H9 (cell line): ENCODE results near the gene SLC52A3. TPM values are rescaled to one million over a fixed set of nuclear protein-coding genes. Genes with fewer than 3 reads are reported as not detected.

Experiments
- DNase-seq: peaks from one replicate; pipeline ENCODE4 v3.0.0-alpha.2; 2017
- H2AFZ ChIP-seq: one replicate; pipeline ENCODE4 v1.6.1; 2013; ENCODE audit warnings: mild to moderate bottlenecking, low read length, control low read depth, moderate library complexity
- H2AK5ac ChIP-seq: 2 replicates; pipeline ENCODE4 v1.6.1; 2013; ENCODE audit warnings: low read length, control low read depth, mixed read lengths; ENCODE audit not compliant: insufficient read length
- H2BK120ac ChIP-seq: one replicate; pipeline ENCODE4 v1.6.1; 2013; ENCODE audit warnings: low read depth, mild to moderate bottlenecking, low read length, control low read depth, inconsistent platforms; ENCODE audit not compliant: poor library complexity, severe bottlenecking
- H2BK12ac ChIP-seq: 2 replicates; pipeline ENCODE4 v1.6.1; 2013; ENCODE audit warnings: low read length, control low read depth, mixed read lengths, low read depth; ENCODE audit not compliant: insufficient read length
- H2BK15ac ChIP-seq: 2 replicates; pipeline ENCODE4 v1.6.1; 2013; ENCODE audit warnings: low read depth, low read length, control low read depth
- H2BK20ac ChIP-seq: one replicate; pipeline ENCODE4 v1.6.1; 2013; ENCODE audit warnings: low read depth, mild to moderate bottlenecking, low read length, control low read depth, inconsistent platforms; ENCODE audit not compliant: poor library complexity, severe bottlenecking
- H2BK5ac ChIP-seq: 2 replicates; pipeline ENCODE4 v1.6.1; 2013; ENCODE audit warnings: low read length, control low read depth, mixed read lengths; ENCODE audit not compliant: insufficient read length
- H3K14ac ChIP-seq: 2 replicates; pipeline ENCODE4 v1.6.1; 2013; ENCODE audit warnings: low read length, control low read depth; ENCODE audit not compliant: insufficient read depth
- H3K18ac ChIP-seq: 2 replicates; pipeline ENCODE4 v1.6.1; 2013; ENCODE audit warnings: low read depth, mild to moderate bottlenecking, mixed read lengths, low read length, control low read depth; ENCODE audit not compliant: insufficient read length
- H3K23ac ChIP-seq: 2 replicates; pipeline ENCODE4 v1.6.1; 2013; ENCODE audit warnings: low read length, control low read depth, mixed read lengths, low read depth; ENCODE audit not compliant: insufficient read length
- H3K23me2 ChIP-seq: 2 replicates; pipeline ENCODE4 v1.6.1; 2013; ENCODE audit warnings: low read depth, mild to moderate bottlenecking, mixed read lengths, low read length, control low read depth; ENCODE audit not compliant: insufficient read length, poor library complexity, severe bottlenecking
- H3K27ac ChIP-seq: 2 replicates; pipeline ENCODE4 v1.5.1; 2013; ENCODE audit warnings: low read length, control low read depth, mixed read lengths, low read depth; ENCODE audit not compliant: insufficient read length
- H3K27me3 ChIP-seq: 2 replicates; pipeline ENCODE4 v1.6.1; 2013; ENCODE audit warnings: low read length, control low read depth, inconsistent platforms; ENCODE audit not compliant: insufficient read depth
- H3K4ac ChIP-seq: 2 replicates; pipeline ENCODE4 v1.6.1; 2013; ENCODE audit warnings: low read depth, mild to moderate bottlenecking, control low read depth, inconsistent platforms, low read length, moderate library complexity
- H3K4me1 ChIP-seq: 2 replicates; pipeline ENCODE4 v1.6.1; 2013; ENCODE audit warnings: low read length, control low read depth, inconsistent platforms; ENCODE audit not compliant: insufficient read depth
- H3K4me2 ChIP-seq: 2 replicates; pipeline ENCODE4 v1.6.1; 2013; ENCODE audit warnings: low read length, control low read depth, mixed read lengths; ENCODE audit not compliant: insufficient read length, insufficient read depth
- H3K56ac ChIP-seq: 2 replicates; pipeline ENCODE4 v1.6.1; 2013; ENCODE audit warnings: low read depth, mild to moderate bottlenecking, mixed read lengths, low read length, control low read depth; ENCODE audit not compliant: insufficient read length
- H3K79me1 ChIP-seq: 2 replicates; pipeline ENCODE4 v1.6.1; 2013; ENCODE audit warnings: low read depth, mild to moderate bottlenecking, moderate library complexity, low read length, control low read depth, inconsistent platforms; ENCODE audit not compliant: insufficient read depth, poor library complexity, severe bottlenecking
- H3K79me2 ChIP-seq: 2 replicates; pipeline ENCODE4 v1.6.1; 2013; ENCODE audit warnings: low read length, control low read depth, inconsistent platforms; ENCODE audit not compliant: insufficient read depth
- H3K9ac ChIP-seq: 2 replicates; pipeline ENCODE4 v1.6.1; 2013; ENCODE audit warnings: low read length, control low read depth, mixed read lengths; ENCODE audit not compliant: insufficient read length; ENCODE audit errors: extremely low read depth
- H3K9me3 ChIP-seq: one replicate; pipeline ENCODE4 v1.6.1; 2013; ENCODE audit warnings: low read depth, low read length, inconsistent platforms; ENCODE audit not compliant: control insufficient read depth
- H3T11ph ChIP-seq: one replicate; pipeline ENCODE4 v1.6.1; 2013; ENCODE audit warnings: mild to moderate bottlenecking, low read length, control low read depth, inconsistent platforms
- H4K20me1 ChIP-seq: one replicate; pipeline ENCODE4 v1.6.1; 2013; ENCODE audit not compliant: control insufficient read depth, insufficient read length, insufficient read depth
- H4K5ac ChIP-seq: 2 replicates; pipeline ENCODE4 v1.6.1; 2013; ENCODE audit warnings: low read depth, mild to moderate bottlenecking, mixed read lengths, low read length, control low read depth; ENCODE audit not compliant: insufficient read length
- H4K8ac ChIP-seq: replicated peaks from 2 replicates; pipeline ENCODE4 v1.6.1; 2013; ENCODE audit warnings: low read length, control low read depth, mixed read lengths, low read depth; ENCODE audit not compliant: insufficient read length
- H4K91ac ChIP-seq: 2 replicates; pipeline ENCODE4 v1.6.1; 2013; ENCODE audit warnings: low read depth, mild to moderate bottlenecking, moderate library complexity, mixed read lengths, low read length, control low read depth; ENCODE audit not compliant: insufficient read length
- H3K27ac Mint-ChIP-seq, 3 experiments: 2 replicates in 2 of 3; 3 replicates in 1 of 3; pipeline ENCODE4 v1.8.0; 2020 to 2021; ENCODE audit warnings: mixed read lengths in 3 of 3, mild to moderate bottlenecking in 1 of 3, moderate library complexity in 1 of 3
- H3K27me3 Mint-ChIP-seq: 2 replicates; pipeline ENCODE4 v1.8.0; 2021; ENCODE audit warnings: low read depth, mild to moderate bottlenecking, moderate library complexity, mixed read lengths
- H3K36me3 Mint-ChIP-seq, 3 experiments: 2 replicates in 2 of 3; 3 replicates in 1 of 3; pipeline ENCODE4 v1.8.0; 2020 to 2021; ENCODE audit warnings: low read depth in 3 of 3, mixed read lengths in 3 of 3; ENCODE audit not compliant: insufficient read depth in 1 of 3
- H3K4me1 Mint-ChIP-seq, 2 experiments: 2 replicates each; pipeline ENCODE4 v1.8.0; 2020; ENCODE audit warnings: mixed read lengths in 2 of 2
- H3K4me3 Mint-ChIP-seq, 2 experiments: 2 replicates in 1 of 2; 3 replicates in 1 of 2; pipeline ENCODE4 v1.8.0; 2020 to 2021; ENCODE audit warnings: mild to moderate bottlenecking in 2 of 2, mixed read lengths in 2 of 2, moderate library complexity in 1 of 2
- H3K9me3 Mint-ChIP-seq, 2 experiments: 2 replicates in 1 of 2; 3 replicates in 1 of 2; pipeline ENCODE4 v1.8.0; 2020; ENCODE audit warnings: mild to moderate bottlenecking in 2 of 2, mixed read lengths in 2 of 2, moderate library complexity in 1 of 2
- WGBS: extraction: QIAGEN DNeasy Blood & Tissue Kit; methylation state at CpG from one replicate; pipeline ENCODE4 v1.1.7; 2013; ENCODE audit warnings: missing lambda C conversion rate, low lambda C conversion rate, mixed read lengths; ENCODE audit not compliant: insufficient read length; ENCODE audit errors: extremely low coverage; 5-methylcytosine and 5-hydroxymethylcytosine counted together
- total RNA-seq: library from RNA; stranded (reverse); gene quantifications from 2 replicates; pipeline ENCODE4 v1.2.1, GENCODE V29; 2021
- TF ChIP-seq, protein P1 (sequence below): fragments of 200-600 bp; sonication (generic); conservative IDR thresholded peaks from 3 replicates; pipeline ENCODE4 v1.8.0; 2021; ENCODE audit warnings: antibody characterized with exemption, mild to moderate bottlenecking

SLC52A3 gene
- total RNA-seq, 1 experiment from 2014 or later, result 3.3 TPM

DNA sequence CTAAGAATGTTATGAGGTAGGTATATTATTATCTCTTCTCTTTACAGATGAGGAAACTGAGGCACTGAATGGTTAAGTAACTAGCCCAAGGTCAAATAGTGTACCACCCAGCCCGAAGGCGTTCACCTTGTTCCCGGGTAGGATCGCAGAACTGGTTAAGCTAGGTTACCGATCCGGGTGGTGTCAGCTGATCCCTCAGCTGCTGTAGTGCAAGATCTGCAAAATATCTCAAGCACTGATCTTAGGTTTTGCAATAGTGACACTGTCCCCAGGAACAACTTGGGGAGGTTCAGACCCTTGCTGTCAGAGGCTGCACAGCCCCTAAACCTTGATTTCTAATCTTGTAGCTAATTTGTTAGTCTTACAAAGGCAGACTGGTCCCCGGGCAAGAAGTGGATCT is 28.1 kb downstream of the SLC52A3 start:
- Mint-ChIP-seq H3K4me1 (peaks cover 2 to 4% of the 10 kb centered on the region in 2 experiments; a peak in 3 of 4 replicates), H3K27me3 (peaks cover 27% of the 10 kb centered on the region), H3K36me3 (peaks cover 0 to 6% (median 4%) of the 10 kb centered on the region in 3 experiments; a peak in 4 of 7 replicates), H3K4me3 (no peak overlapping the region), H3K27ac (no peak overlapping the region), H3K9me3 (peaks cover 8 to 14% of the 10 kb centered on the region in 2 experiments)
- H3K27ac ChIP-seq, result no peak overlapping the region
- H3K4me2 ChIP-seq, result no peak overlapping the region
- H4K5ac ChIP-seq, result no peak overlapping the region
- H3K23me2 ChIP-seq, result no peaks in the 10 kb centered on the region
- no peaks in the 10 kb centered on the region for H3K79me1 ChIP-seq
- peaks cover 8% of the 10 kb centered on the region for H3K9me3 ChIP-seq
- H2AFZ ChIP-seq, result no peak overlapping the region
- H2BK5ac ChIP-seq, result no peak overlapping the region
- H2BK20ac ChIP-seq, result no peak overlapping the region
- H3K18ac ChIP-seq, result no peak overlapping the region
- no peak overlapping the region for H4K8ac ChIP-seq
- H2BK12ac ChIP-seq, result no peak overlapping the region
- H2BK120ac ChIP-seq, result no peak overlapping the region
- no peak overlapping the region for H3K4ac ChIP-seq
- no peak overlapping the region for H3K9ac ChIP-seq
- H3K79me2 ChIP-seq, result no peaks in the 10 kb centered on the region
- no CpG with 5 or more reads among the region's 7 CpGs for WGBS
- DNase-seq, result no peak
- H3K27me3 ChIP-seq, result no peaks in the 10 kb centered on the region
- no peak overlapping the region for H3T11ph ChIP-seq
- H4K91ac ChIP-seq, result no peak overlapping the region
- no peak overlapping the region for H2BK15ac ChIP-seq
- no peaks in the 10 kb centered on the region for H4K20me1 ChIP-seq
- no peaks in the 10 kb centered on the region for H3K4me1 ChIP-seq
- H3K56ac ChIP-seq, result no peak overlapping the region
- TF ChIP-seq, protein P1, sequence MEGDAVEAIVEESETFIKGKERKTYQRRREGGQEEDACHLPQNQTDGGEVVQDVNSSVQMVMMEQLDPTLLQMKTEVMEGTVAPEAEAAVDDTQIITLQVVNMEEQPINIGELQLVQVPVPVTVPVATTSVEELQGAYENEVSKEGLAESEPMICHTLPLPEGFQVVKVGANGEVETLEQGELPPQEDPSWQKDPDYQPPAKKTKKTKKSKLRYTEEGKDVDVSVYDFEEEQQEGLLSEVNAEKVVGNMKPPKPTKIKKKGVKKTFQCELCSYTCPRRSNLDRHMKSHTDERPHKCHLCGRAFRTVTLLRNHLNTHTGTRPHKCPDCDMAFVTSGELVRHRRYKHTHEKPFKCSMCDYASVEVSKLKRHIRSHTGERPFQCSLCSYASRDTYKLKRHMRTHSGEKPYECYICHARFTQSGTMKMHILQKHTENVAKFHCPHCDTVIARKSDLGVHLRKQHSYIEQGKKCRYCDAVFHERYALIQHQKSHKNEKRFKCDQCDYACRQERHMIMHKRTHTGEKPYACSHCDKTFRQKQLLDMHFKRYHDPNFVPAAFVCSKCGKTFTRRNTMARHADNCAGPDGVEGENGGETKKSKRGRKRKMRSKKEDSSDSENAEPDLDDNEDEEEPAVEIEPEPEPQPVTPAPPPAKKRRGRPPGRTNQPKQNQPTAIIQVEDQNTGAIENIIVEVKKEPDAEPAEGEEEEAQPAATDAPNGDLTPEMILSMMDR, result no peak
- H3K14ac ChIP-seq, result no peak overlapping the region
- H3K23ac ChIP-seq, result no peak overlapping the region
- H2AK5ac ChIP-seq, result no peak overlapping the region
